GM18873 (cell line): ENCODE measurements around the gene SHROOM3.
A peak's percentile ranks its signal among the peaks of the same experiment; 100 is the strongest.
"Not testable (repeated sequence)": the region's sequence is repeated elsewhere in the genome, so short reads cannot be mapped to it uniquely, and the experiment has no call there.

Source experiments
- ATAC-seq: cut with Tn5 transposase; IDR thresholded peaks from one replicate; pipeline ENCODE4 v1.9.1; 2021; ENCODE audit warnings: mild to moderate bottlenecking, moderate library complexity, moderate number of reproducible peaks; ENCODE audit not compliant: unreplicated experiment, low FRiP score

Gene SHROOM3

DNA sequence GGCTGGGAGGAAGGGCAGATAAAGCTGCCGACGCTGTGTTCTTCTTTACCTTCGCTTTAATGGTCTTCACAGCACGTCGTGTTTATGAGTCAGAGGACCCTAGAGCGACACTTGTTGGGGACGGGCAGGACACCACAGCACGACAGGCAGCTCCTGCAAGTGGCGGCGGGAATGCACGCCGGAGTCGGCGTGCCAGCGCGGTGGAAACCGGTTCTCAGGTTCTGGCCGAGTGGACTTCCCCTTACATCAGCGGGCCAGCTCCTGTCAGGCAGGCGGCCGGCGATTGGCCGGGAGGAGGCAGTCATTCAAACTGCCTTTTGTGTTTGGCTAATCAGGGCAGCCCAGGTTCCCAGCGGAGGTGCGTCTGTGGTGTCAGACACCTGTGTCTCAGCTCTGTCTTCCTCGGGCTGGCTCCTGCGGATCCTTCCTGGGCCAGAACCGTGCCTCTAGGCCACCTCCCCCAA lies 150.9 kb downstream of the SHROOM3 start:
- ATAC-seq: no peak

GRCh38 chr4:76588274-76588673 lies 153.2 kb downstream of the SHROOM3 start:
- ATAC-seq: no peak

GRCh38 chr4:76589402-76589801 lies 154.4 kb downstream of the SHROOM3 start:
- ATAC-seq: no peak

DNA sequence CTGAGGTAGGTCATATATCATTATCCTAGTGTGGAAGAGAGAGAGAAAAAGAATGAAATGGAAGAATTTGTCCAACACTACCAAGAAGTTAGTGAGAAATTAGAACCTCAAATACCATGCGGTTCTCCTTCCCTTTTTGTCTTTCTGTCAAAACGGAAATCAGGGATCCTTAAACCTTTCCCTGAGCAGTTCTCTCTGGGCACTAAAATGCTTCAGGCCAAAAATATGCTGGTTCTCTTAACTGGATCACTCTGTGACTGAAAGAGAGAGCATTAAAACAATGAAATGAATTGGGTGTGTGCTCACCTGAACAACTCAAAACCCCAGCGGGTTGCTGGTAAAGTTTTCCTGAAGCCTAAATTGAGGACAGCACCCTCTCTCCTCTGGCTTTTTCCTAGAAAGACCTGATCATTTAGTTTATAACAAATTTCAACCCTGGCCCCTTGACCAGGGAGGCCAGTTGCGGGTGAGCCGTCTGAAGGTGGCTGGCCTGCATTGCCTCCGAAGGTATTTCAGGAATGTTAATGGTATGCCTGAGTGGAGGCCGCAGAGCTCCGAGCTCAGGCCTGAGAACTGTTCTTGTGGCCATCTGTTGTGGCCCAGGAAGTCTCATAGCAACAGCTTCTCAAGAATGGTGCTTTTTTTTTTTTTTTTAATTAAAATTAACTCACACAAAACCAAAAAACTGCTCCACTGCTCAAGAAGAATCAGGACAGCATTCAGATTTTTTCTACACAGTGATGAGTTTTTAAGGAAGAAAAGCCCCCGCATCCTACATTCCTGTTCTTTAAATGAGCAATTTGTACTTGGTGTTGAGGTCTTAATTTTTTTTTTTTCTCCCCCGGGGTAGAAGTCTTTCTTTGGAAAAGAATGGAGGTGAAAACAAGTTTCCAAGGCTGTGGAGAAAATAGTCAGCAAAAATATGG lies 155.1 kb downstream of the SHROOM3 start:
- no peak for ATAC-seq

GRCh38 chr4:76590798-76591281 lies 155.8 kb downstream of the SHROOM3 start:
- ATAC-seq: no peak

GRCh38 chr4:76591992-76592391 lies 157.0 kb downstream of the SHROOM3 start:
- ATAC-seq: no peak

DNA sequence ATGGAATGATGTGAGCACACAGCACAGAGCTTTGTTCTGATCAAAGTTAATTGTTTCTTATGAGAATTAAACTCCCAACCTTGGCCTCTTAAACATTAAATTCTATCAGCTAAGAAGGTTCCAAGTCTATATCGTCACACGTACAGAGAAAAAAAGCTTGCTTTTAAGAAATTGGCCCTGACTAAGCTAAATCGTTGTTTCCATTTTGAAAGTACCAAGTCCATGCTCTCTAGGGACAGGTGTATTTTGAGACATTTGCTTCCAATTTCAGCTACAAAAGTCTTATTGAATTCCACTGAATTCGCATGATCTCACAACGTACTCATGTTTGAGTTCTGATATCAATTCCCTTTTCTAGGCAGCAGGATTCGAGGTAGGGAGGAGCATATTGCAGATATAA lies 157.4 kb downstream of the SHROOM3 start:
- ATAC-seq: no peak

DNA sequence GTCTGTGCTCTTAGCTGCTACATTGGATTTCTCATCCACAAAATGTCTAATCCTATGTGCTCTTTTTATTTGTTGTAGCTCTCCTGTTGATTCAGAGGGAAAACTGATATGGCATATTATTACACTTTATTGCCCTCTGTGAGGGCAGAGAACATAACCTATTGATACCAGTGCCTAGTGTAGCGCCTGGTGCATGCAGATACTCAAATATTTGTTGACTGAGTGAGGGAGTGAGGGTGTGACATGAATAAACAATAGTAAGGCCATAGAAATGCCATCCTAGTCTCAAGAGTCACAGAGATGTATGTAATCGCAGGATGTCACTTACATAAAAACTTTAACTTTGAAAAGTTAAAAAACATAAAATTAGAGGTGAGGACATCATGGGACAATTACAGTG lies 159.1 kb downstream of the SHROOM3 start:
- ATAC-seq: no peak

GRCh38 chr4:76595435-76595834 lies 160.4 kb downstream of the SHROOM3 start:
- no peak for ATAC-seq

DNA sequence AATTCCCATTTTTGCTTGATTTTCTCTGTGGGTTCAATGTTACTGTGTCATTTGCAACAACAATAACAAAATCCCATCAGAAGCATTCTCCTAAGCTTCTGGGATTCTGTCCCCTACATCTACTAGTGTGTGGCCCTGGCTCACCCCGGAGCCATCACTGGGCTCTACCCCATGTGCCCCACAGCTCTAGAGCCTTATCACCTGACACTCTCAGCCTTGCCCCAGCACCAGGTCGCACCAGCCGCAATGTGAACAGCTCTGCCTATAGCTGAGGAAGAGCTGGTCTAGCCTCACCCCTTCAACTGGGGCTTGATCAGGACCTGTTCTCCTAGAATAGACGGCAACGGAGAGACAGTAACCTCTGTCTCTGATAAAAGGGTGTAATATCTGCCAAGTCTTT lies 161.7 kb downstream of the SHROOM3 start:
- no peak for ATAC-seq

GRCh38 chr4:76597423-76597979 lies 162.5 kb downstream of the SHROOM3 start:
- no peak for ATAC-seq

DNA sequence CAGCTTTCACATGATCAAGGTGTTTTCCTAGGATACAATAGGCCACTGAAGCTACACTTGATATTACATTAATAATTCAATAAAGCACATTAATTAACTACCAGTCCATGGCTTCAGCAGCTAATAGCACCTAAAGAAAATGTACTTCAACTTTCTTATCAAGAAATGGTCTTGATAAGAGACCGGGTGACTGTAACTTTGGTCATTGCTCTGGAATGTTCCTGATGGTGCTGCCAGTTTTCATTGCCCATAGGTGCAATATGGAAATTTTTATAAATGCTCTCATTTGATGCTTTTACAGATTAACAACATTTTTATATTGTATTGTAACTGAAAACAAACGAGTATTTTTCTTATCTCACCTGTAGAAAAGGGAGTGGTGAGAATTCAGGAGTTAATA lies 165.4 kb downstream of the SHROOM3 start:
- ATAC-seq: no peak

DNA sequence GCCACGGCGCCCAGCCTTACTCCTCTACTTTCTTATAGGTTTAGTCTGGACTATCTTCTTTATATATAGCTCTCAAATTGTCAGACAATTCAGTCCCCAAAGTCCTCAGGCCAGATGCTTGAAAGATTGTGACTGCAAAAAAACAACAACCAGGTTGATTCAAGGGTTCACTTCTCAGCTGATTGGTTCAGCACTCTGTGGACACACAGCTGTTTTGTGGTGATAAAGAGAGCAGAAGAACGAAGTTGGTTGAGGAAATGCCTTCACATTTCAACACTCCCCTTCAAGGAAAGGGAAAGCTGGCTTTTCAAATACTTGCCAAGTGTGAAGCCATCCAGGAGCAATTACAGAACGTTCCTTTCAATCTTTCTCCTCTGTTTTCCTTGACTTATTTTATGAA lies 166.8 kb downstream of the SHROOM3 start:
- ATAC-seq: no peak

- no peak for ATAC-seq
Measured at GRCh38 chr4:76605099-76605563, 170.1 kb downstream of the SHROOM3 start.

GRCh38 chr4:76606645-76607265 lies 171.7 kb downstream of the SHROOM3 start:
- no peak for ATAC-seq

DNA sequence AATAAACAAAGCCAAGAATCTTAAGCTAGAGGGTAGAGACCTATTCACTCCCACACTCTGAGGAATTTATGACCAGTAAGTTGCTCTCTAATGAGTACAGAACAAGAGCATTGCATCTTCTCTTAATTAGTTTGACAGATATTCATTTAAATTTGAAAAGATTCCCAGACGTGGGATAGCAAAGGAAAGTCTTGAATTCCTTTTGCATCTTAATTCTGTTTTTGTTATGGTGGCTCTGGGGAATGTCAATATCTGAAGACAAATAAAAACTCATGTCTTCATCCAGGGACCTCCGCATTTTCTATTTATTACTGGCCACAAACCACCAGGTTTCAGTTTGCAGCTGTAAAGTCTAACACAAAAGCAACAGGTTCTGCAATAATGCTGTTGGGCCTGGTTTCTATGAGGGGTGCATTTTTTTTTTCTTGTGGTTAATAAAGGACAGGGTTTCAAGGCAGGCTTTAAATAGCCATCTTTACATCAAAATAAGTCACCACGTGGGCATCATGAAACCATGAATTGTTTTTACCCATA lies 172.3 kb downstream of the SHROOM3 start:
- ATAC-seq: peak; percentile 95

- ATAC-seq: peak; percentile 28
Measured at GRCh38 chr4:76607846-76608245, 172.8 kb downstream of the SHROOM3 start.

GRCh38 chr4:76608549-76608948 lies 173.5 kb downstream of the SHROOM3 start:
- ATAC-seq: not testable (repeated sequence)

- no peak for ATAC-seq
Measured at GRCh38 chr4:76610751-76611547, 175.9 kb downstream of the SHROOM3 start.

DNA sequence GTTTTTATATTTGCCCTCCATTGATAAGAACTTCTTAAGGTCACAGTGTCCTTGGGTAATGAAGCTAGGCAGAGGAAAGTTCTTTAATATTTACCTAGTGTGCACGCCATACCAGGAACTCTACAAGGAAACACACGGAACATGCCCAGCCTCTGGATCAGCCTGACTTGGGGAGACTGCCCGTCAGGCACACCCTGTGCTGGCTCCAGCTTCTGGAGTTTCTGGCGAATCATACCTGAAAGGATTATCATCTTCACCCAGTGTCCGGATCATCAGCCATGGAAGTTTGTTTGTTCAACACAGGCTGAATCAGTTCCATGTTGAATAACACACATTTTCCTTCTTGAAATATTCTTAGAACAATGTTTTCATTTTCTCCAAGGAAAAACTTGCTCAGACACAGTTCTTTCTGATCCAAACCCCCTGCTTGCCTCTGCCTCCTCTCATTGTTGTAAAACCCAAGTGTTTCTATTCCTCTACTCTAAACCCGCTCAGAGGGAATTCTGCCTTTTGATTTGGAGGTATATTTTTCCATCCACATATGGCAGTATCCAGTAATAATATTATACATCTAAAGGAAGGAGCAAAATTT lies 176.7 kb downstream of the SHROOM3 start:
- no peak for ATAC-seq
